Colonic mucosa (tissue), 4 donors: ENCODE results near the gene RBM46. TPM values are rescaled to one million over a fixed set of nuclear protein-coding genes. Genes with fewer than 3 reads are reported as not detected.

Source experiments
- DNase-seq: peaks from one replicate; pipeline ENCODE4 v3.0.0-alpha.2; 2020
- H3K27ac ChIP-seq: fragments of 200-600 bp; one replicate; pipeline ENCODE4 v1.8.0; 2021
- H3K27me3 ChIP-seq: fragments of 200-600 bp; one replicate; pipeline ENCODE4 v1.8.0; 2021
- H3K36me3 ChIP-seq: fragments of 200-600 bp; one replicate; pipeline ENCODE4 v1.8.0; 2021
- H3K4me1 ChIP-seq: fragments of 200-600 bp; one replicate; pipeline ENCODE4 v1.8.0; 2021; ENCODE audit warnings: mild to moderate bottlenecking
- H3K4me3 ChIP-seq: fragments of 200-600 bp; one replicate; pipeline ENCODE4 v1.8.0; 2021
- H3K9ac ChIP-seq, 2 donors: one replicate each; pipeline ENCODE4 v1.7.0; 2013; ENCODE audit warnings: control low read depth in 2 of 2, low read depth in 2 of 2, low read length in 2 of 2
- H3K9me3 ChIP-seq: fragments of 200-600 bp; one replicate; pipeline ENCODE4 v1.8.0; 2021
- intact Hi-C: fragments of 100-400 bp; cut with DNase I; formaldehyde crosslinking; loops from one replicate; pipeline ENCODE4 v1.14.1; 2022
- total RNA-seq, 2 donors: library from RNA; stranded (reverse); fragmentation: NEBNext Ultra II Directional in 1 of 2; extraction: Animal tissue kit (Norgen Biotek cat#: 25700) in 1 of 2; gene quantifications; one replicate each; pipeline ENCODE4 v1.2.1, GENCODE V29; 2021
- TF ChIP-seq, protein P1 (sequence below): fragments of 200-600 bp; IDR thresholded peaks from one replicate; pipeline ENCODE4 v1.8.0; 2022; ENCODE audit warnings: antibody characterized with exemption, mild to moderate bottlenecking
- donor health status: healthy.
- donor health status: DM: no; HTN: no; CAD: no.
- donor health status: DM: no; HTN: no; CAD: no.

Gene RBM46, protein sequence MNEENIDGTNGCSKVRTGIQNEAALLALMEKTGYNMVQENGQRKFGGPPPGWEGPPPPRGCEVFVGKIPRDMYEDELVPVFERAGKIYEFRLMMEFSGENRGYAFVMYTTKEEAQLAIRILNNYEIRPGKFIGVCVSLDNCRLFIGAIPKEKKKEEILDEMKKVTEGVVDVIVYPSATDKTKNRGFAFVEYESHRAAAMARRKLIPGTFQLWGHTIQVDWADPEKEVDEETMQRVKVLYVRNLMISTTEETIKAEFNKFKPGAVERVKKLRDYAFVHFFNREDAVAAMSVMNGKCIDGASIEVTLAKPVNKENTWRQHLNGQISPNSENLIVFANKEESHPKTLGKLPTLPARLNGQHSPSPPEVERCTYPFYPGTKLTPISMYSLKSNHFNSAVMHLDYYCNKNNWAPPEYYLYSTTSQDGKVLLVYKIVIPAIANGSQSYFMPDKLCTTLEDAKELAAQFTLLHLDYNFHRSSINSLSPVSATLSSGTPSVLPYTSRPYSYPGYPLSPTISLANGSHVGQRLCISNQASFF
- total RNA-seq, result not detected

DNA sequence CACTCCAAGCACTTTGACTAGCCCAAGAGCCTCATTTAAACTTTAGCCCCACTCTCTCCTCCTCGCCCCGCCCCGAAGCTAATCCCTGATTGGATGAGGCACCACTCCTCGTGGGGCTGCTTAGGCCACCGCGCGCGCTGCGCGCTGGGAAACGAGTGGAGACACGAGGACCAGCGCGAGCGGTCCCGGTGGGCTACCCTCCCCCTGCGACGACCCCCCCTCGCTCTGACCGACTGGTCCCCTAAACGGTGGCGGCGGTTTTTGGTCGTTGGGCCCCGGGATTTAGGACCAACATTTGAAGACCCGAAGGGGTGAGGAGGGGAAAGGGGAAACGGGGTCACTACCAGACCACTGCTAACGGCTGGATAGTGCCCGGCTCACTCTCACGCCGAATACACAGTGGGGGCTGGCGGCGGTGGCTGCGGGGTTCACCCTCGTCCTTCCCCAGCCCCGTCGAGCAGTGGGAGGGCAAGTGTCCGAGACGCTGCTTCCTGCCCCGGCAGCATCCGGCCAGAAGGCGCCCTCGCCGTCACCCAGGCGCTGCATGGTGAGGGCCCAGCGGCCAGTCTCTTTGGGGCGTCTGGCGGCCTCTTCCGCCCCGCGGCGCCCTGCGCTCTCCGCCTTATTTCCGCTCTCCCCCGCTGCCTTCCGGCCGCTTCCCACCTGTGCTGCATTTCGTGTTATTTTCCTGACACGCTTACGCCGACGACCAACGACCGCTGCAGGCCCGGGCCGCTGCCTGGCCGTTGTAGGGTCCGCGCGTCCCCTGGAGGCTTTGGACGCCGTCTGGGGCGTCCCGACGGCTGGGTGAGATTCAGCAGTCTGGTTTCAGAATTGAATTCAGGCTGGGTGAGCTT is at the start of gene RBM46:
TSS of gene RBM46 (plus strand) at position 147 of the 857 bp plus-strand sequence. CDS start 15,481 bp downstream, outside the sequence.
- H3K36me3 ChIP-seq, result no peaks in the 10 kb centered on the region
- H3K27me3 ChIP-seq, result no peaks in the 10 kb centered on the region
- intact Hi-C loops, result loop anchor here (10.0 kb wide), 1 partner anchor 227 kb away; the partner anchor contains the start of gene PLRG1
- H3K9ac ChIP-seq, result no peak within 1 kb of the TSS
- no peaks in the 10 kb centered on the region for H3K9me3 ChIP-seq
- no peak within 1 kb of the TSS for H3K27ac ChIP-seq
- TF ChIP-seq, protein P1, sequence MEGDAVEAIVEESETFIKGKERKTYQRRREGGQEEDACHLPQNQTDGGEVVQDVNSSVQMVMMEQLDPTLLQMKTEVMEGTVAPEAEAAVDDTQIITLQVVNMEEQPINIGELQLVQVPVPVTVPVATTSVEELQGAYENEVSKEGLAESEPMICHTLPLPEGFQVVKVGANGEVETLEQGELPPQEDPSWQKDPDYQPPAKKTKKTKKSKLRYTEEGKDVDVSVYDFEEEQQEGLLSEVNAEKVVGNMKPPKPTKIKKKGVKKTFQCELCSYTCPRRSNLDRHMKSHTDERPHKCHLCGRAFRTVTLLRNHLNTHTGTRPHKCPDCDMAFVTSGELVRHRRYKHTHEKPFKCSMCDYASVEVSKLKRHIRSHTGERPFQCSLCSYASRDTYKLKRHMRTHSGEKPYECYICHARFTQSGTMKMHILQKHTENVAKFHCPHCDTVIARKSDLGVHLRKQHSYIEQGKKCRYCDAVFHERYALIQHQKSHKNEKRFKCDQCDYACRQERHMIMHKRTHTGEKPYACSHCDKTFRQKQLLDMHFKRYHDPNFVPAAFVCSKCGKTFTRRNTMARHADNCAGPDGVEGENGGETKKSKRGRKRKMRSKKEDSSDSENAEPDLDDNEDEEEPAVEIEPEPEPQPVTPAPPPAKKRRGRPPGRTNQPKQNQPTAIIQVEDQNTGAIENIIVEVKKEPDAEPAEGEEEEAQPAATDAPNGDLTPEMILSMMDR, result no peak
- DNase-seq, result no peak
- no peaks in the 10 kb centered on the region for H3K4me1 ChIP-seq
- H3K4me3 ChIP-seq, result no peak within 1 kb of the TSS

DNA sequence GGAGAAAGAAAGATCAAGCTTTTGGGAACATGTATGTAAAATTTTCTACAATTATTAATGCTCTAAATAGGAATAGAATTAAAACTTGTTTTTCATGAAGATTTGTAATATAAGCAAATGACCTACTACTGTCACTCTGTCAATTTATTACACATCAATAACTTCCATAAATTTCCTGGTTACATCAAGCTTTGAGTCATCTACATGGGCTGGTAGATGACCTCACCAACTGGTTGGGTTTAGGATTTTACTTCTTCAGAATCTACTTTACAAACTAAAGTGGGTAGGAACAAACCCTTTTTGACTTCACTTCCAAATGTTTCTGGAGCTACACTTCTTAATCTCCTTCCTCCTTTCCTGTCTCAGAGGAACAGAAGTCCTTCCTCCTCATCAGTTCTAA is 49.3 kb upstream of the RBM46 start:
- H3K36me3 ChIP-seq, result no peaks in the 10 kb centered on the region
- DNase-seq, result no peak
- H3K27me3 ChIP-seq, result no peaks in the 10 kb centered on the region
- no peak overlapping the region for H3K9ac ChIP-seq
- no peak overlapping the region for H3K4me3 ChIP-seq
- no peaks in the 10 kb centered on the region for H3K9me3 ChIP-seq
- no peaks in the 10 kb centered on the region for H3K4me1 ChIP-seq
- intact Hi-C loops, result no loop called here
- TF ChIP-seq, protein P1, result no peak
- H3K27ac ChIP-seq, result no peak overlapping the region

DNA sequence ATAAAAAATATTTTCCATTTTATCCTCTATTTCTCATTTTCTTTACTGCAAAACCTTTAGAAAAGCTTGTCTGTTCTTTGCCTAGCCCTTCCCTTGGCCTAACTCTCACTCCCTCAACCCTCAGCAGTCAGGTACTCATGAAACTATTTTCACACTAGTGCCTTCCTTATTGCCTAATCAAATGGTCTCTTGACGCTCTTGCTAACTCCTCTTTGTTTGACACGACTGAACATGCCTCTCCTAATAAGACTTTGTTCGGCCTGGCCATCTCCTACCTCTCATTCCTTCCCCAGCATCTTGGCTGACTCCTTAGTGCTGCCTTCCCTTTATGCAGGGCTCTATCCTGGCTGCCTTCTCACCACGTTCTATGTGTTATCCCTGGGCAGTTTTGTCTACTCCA is 48.4 kb upstream of the RBM46 start:
- H3K27me3 ChIP-seq, result no peaks in the 10 kb centered on the region
- no peaks in the 10 kb centered on the region for H3K36me3 ChIP-seq
- intact Hi-C loops, result no loop called here
- H3K9ac ChIP-seq, result no peak overlapping the region
- H3K4me1 ChIP-seq, result no peaks in the 10 kb centered on the region
- no peak overlapping the region for H3K4me3 ChIP-seq
- no peak overlapping the region for H3K27ac ChIP-seq
- TF ChIP-seq, protein P1, result no peak
- DNase-seq, result no peak
- no peaks in the 10 kb centered on the region for H3K9me3 ChIP-seq

DNA sequence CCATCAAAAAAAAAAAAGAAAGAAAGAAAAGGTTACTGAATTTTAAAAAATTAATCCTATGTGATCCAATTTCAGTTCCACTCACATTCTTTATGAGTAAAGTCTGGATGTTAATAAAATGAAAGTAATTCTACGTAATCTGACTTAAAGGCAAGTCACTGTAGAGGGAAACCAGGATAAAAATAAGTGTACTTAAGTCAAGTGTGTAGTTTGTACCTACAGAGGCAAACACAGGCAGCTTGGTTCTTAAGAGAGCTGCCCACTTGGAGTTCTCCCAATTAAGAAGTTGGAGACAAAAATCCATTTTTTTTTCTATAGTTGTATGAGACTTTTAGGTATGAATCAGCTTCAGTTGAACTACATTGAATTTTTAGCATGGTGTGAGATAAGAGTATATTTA is 44.3 kb upstream of the RBM46 start:
- no peak overlapping the region for H3K9ac ChIP-seq
- H3K27me3 ChIP-seq, result no peaks in the 10 kb centered on the region
- no peaks in the 10 kb centered on the region for H3K36me3 ChIP-seq
- intact Hi-C loops, result no loop called here
- no peak overlapping the region for H3K4me3 ChIP-seq
- TF ChIP-seq, protein P1, result no peak
- H3K27ac ChIP-seq, result no peak overlapping the region
- no peak for DNase-seq
- no peaks in the 10 kb centered on the region for H3K9me3 ChIP-seq
- H3K4me1 ChIP-seq, result no peaks in the 10 kb centered on the region

DNA sequence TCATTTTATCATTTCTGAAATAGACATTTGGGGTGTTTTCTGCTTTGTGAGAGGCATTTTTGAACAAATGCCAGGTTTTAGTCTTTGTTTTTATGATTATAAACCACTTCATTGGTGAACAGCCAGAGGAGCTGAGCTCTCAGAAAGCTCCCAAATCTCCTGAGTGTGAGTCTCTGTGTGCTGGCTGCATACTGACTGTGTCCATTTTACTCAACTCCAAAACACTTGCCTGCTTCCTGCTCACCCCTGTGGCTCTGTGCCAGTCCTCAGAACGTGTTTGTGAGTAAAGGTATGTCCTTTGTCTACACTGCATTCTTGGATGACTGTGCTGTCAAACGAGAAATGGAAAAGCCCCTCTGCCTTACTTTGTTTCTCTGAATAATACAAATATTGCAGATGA is 42.6 kb upstream of the RBM46 start:
- intact Hi-C loops, result no loop called here
- TF ChIP-seq, protein P1, result no peak
- Histone ChIP-seq H3K4me3 (no peak overlapping the region), H3K36me3 (no peaks in the 10 kb centered on the region), H3K4me1 (no peaks in the 10 kb centered on the region), H3K9ac (no peak overlapping the region), H3K27me3 (peaks cover 10% of the 10 kb centered on the region), H3K9me3 (no peaks in the 10 kb centered on the region), H3K27ac (no peak overlapping the region)
- DNase-seq, result no peak
